NCI-H526 (cell line): Measurements from ENCODE around the gene PHEX.

ENCODE experiments used
- DNase-seq, 2 experiments: peaks; one replicate each; lab custom pipeline; 2025; lab: John Stamatoyannopoulos, UW

PHEX gene

GRCh38 chrX:22040184-22040583 is 8.1 kb downstream of the PHEX start:
- DNase-seq = no peak

DNA sequence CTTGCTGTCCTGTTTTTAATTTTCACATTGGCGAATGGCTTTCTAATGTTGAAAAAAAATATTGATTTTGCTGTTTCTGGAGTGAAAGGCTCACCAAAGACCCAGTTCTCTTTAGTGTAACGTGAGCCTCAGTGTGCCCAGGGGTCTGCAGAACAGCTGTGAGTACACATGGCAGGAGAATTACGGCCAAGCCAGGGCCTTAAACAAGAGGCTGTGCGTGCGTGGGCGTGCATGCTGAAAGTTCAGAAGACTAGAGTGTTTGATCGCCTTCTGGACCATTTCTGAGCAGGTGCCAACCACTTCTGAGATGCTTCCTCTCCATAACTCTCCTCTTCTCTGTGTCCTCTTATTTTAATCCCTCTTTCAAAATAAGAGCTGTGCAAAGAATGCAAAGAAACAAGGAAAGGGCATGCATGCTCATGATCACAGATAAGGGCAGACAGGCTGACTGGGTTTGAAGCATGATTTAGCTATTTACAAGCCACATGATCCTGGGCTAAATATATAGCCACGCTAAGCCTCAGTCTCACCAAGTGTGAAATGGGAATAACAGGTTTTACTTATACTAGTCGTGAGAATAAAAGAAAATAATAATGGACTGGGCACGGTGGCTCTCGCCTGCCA is 9.9 kb downstream of the PHEX start:
- no peak for DNase-seq

GRCh38 chrX:22043872-22044271 is 11.7 kb downstream of the PHEX start:
- DNase-seq = no peak

DNA sequence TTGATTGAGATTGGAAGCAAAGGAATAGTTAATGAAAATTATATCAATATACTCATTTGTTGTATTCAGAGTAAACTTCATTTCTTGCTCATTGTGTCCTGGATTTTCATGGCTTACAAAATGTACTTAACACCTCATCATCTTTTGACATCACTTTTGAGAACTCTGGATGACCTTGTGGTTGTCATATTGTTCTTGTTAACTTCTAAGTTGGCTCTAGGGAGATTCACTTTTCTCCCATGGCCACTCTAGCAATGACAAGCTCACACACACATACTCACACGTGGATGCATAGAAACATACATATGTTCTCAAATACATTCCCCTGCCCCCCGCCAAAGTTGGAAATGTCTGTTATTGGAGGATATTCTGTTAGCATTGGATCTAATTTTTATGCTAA is 15.3 kb downstream of the PHEX start:
- no peak for DNase-seq

GRCh38 chrX:22053481-22053880 is 21.4 kb downstream of the PHEX start:
- no peak for DNase-seq

- no peak for DNase-seq
Measured at GRCh38 chrX:22056235-22056634, 24.1 kb downstream of the PHEX start.

DNA sequence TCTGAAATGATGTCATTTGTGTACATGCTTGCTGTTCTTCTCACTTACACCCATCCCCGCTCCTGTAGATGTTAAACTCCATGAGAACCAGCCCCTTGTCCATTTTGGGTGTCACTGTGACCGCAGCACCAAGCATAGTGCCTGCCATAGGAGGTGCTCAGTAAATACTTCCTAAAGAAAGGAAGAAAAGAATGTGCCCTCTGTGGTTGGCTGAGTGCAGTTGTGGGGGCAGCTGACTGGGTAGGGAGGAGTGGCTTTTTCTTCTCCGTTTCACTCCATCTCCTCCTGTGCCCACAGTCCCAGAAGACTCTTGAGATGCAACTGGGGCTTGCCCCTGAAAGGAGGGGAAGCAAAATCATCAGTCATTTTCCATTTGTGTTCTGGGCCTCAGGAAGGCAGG is 25.5 kb downstream of the PHEX start:
- DNase-seq = no peak

GRCh38 chrX:22059775-22060174 is 27.6 kb downstream of the PHEX start:
- DNase-seq = no peak

DNA sequence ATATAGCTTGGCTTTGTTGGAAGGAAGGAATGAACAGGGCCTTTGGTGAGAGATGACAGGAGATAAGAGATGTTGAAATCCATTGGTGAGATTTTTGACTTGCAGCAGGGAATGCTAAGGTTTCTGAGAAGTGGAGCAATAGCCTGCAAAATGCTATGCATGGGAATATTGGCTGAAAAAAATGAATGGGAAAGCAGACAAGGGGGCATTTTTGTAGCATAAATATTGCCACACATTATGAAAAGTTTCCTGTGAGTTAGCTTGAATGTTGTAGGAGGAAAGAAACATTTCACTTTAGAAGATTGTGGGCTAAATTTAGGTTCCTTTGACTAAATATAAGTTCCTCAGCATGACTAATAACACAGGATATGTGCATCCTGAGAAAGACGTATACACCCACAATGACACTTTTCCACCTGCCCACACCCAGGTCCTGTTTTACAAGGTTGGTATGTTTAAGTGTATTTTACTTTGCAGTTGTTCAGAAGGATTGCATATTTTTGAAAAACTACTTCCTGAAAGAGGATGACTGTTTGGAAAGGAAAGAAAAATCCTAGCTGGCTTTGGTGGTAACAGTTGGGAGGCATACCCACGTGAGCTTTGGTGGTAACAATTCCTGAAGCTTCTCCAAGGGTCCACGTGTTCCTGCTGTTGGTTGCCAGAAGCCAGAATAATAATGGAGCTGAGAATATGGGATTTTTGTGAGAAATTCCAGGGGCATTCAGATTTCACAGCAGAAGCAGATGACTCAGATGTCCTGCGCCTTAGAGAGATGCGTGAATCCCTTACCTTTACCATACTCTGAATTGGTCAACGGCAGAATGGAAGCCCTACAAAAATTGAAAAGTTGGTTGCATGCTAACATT is 28.5 kb downstream of the PHEX start:
- DNase-seq = no peak

- DNase-seq = no peak
Measured at GRCh38 chrX:22063284-22063683, 31.2 kb downstream of the PHEX start.

DNA sequence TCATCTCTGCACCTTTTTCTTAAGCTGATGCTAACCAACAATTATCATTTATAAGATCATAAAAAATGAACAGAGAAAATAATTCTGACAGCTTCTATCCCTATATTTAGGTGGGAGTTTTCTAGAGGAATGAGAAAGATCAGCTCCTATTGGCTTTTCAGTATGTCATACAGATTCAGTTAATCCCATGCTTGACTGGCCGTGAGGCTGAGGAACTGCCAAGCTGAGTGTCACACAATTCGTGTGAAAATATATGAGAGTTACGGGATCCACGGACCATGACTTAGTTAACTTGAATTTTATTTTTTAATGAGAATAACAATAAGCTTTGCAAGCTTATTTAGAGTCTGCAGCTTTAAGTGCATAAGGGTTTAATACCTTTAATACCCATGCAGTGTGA is 37.5 kb downstream of the PHEX start:
- DNase-seq = no peak

- DNase-seq = no peak
Measured at GRCh38 chrX:22073928-22074327, 41.8 kb downstream of the PHEX start.

DNA sequence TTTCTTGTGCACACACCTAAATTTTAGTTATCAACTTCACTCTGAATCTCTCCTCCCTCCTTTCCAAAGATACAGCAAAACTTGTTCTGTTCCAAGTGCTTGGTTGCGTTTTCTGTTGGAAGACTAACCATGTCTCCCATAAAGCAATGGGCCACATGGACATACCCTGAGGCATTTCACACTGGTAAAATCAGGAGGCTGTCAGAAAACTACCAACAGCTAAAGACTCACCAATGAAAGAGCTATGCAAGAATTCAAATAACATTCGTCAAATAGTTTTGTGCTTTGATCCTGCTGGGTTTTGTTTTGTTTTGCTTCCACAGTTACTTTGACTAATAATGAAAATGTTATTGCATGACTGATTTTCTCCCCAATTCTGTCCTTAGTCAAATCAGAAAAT is 46.0 kb downstream of the PHEX start:
- no peak for DNase-seq

- DNase-seq = peak; percentile 15 to 78
Measured at GRCh38 chrX:22081475-22082092, 49.5 kb downstream of the PHEX start.

- no peak for DNase-seq
Measured at GRCh38 chrX:22086003-22086402, 53.9 kb downstream of the PHEX start.

- DNase-seq = no peak
Measured at GRCh38 chrX:22087011-22087557, 55.0 kb downstream of the PHEX start.

- no peak for DNase-seq
Measured at GRCh38 chrX:22088326-22088725, 56.2 kb downstream of the PHEX start.

DNA sequence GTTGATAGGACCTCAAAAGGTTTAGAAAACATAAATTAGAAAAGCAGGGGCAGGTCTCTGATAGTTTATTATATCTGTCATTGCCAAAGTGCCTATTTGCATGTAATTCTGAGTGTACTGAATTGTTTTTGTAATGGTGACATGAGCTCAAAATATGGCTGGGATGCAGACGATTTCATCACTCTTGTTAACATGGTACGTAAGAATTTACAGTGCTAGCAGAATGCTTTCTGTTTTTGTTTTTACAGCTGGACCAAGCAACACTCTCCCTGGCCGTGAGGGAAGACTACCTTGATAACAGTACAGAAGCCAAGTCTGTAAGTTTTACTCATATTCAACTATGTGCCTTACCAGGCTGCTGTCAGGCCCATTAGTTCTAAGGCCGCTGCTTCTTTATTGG is 58.1 kb downstream of the PHEX start:
- DNase-seq = no peak

DNA sequence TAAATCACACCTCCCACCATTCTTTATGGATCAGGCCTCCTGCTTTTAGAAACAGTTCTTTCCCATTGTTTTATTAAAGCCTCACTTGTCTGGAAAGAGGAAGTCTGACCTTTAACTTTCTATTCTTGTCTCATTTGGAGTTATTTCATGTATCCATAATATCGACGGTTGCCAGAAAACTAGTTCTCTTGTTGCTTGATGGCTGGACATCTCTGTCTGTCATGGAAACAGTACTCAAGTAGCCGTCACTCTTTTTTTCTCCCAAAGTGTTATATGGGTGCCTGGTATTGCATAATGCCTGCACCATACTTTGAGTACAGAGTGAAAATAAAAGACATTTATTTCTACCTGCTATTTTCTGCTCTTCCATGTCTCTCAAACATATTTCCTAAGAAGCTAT is 61.4 kb downstream of the PHEX start:
- no peak for DNase-seq

GRCh38 chrX:22095286-22095685 is 63.2 kb downstream of the PHEX start:
- DNase-seq = no peak

GRCh38 chrX:22095856-22096255 is 63.7 kb downstream of the PHEX start:
- DNase-seq = no peak

DNA sequence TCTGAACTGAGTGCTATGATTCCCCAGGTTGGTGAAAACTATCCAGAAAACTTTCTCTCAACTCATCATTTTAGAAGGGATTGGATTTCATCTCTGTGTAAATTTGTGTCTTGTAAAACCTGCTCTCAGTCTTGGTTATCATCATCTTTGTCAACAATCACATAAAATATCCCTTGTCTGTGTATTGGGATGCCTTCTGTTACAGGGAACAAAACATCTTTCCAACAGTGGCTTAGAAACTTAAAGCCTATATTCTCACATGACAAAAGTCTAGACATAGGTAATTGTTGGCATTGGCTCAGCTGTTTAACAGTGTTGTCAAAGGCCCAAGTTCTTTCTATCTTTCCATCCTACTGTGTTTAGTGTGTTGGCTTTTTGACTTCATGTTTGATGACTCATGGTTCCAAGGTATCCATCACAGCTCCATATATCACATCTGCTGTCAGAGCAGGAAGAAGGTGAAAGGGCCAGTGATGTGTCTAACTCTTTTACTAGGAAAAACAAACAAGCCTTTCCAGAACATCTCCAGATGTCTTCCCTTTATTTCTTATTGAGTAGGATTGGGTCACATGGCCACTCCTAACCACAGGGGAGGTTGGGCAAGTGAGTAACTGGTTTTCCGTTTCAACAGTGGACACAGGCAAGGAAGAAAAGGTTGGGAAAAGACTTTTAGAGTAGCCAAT is 65.0 kb downstream of the PHEX start:
- no peak for DNase-seq
